Mesenchymal stem cell (in vitro differentiated cells and primary cell): ENCODE data around the gene SLC9A7.

Experiments
- DNase-seq: peaks from one replicate; pipeline ENCODE4 v3.0.0-alpha.2; 2013
- H2AFZ ChIP-seq: one replicate; pipeline ENCODE4 v1.6.1; 2013; ENCODE audit warnings: low read depth, mild to moderate bottlenecking, control low read depth, inconsistent platforms, low read length, moderate library complexity
- H2AK5ac ChIP-seq: 2 replicates; pipeline ENCODE4 v1.6.1; 2013; ENCODE audit warnings: low read length, moderate library complexity, mild to moderate bottlenecking, inconsistent platforms; ENCODE audit not compliant: severe bottlenecking
- H2BK120ac ChIP-seq: one replicate; pipeline ENCODE4 v1.6.1; 2013; ENCODE audit warnings: low read depth, mild to moderate bottlenecking, inconsistent platforms, low read length, moderate library complexity
- H2BK12ac ChIP-seq, 2 experiments: one replicate each; pipeline ENCODE4 v1.6.1; 2013; ENCODE audit warnings: inconsistent platforms in 2 of 2, low read length in 2 of 2, mild to moderate bottlenecking in 2 of 2, moderate library complexity in 2 of 2, control low read depth in 1 of 2
- H2BK15ac ChIP-seq: one replicate; pipeline ENCODE4 v1.6.1; 2013; ENCODE audit warnings: mild to moderate bottlenecking, low read depth, inconsistent platforms; ENCODE audit not compliant: poor library complexity, severe bottlenecking
- H2BK5ac ChIP-seq: 2 replicates; pipeline ENCODE4 v1.6.1; 2013; ENCODE audit warnings: low read depth, mild to moderate bottlenecking, low read length, control low read depth, inconsistent platforms; ENCODE audit not compliant: poor library complexity, severe bottlenecking
- H3K14ac ChIP-seq, 2 experiments: one replicate each; pipeline ENCODE4 v1.6.1; 2013; ENCODE audit warnings: inconsistent platforms in 2 of 2, low read length in 2 of 2, control low read depth in 1 of 2, mild to moderate bottlenecking in 1 of 2, moderate library complexity in 1 of 2
- H3K18ac ChIP-seq, 2 experiments: one replicate each; pipeline ENCODE4 v1.6.1; 2013; ENCODE audit warnings: inconsistent platforms in 2 of 2, low read length in 2 of 2, control low read depth in 1 of 2, low read depth in 1 of 2, mild to moderate bottlenecking in 1 of 2
- H3K23ac ChIP-seq, 2 experiments: one replicate each; pipeline ENCODE4 v1.6.1; 2013; ENCODE audit warnings: inconsistent platforms in 2 of 2, low read length in 2 of 2, mild to moderate bottlenecking in 2 of 2, moderate library complexity in 2 of 2, control low read depth in 1 of 2
- H3K27ac ChIP-seq: 2 replicates; pipeline ENCODE4 v1.5.1; 2013; ENCODE audit warnings: mild to moderate bottlenecking, moderate library complexity, low read length, control low read depth, inconsistent platforms; ENCODE audit not compliant: poor library complexity, severe bottlenecking
- H3K27me3 ChIP-seq, 2 experiments: 2 replicates each; pipeline versions ENCODE4 v1.6.1 to v1.7.0; 2013; ENCODE audit warnings: low read length in 2 of 2, mild to moderate bottlenecking in 2 of 2, moderate library complexity in 2 of 2, control low read depth in 1 of 2, inconsistent platforms in 1 of 2; ENCODE audit not compliant: control insufficient read depth in 1 of 2, insufficient read depth in 1 of 2
- H3K36me3 ChIP-seq, 2 experiments: 2 replicates each; pipeline versions ENCODE4 v1.6.1 to v1.7.0; 2013; ENCODE audit warnings: low read length in 2 of 2, control low read depth in 1 of 2, inconsistent platforms in 1 of 2, low read depth in 1 of 2, mild to moderate bottlenecking in 1 of 2; ENCODE audit not compliant: insufficient read depth in 2 of 2, control insufficient read depth in 1 of 2
- H3K4ac ChIP-seq, 2 experiments: one replicate each; pipeline ENCODE4 v1.6.1; 2013; ENCODE audit warnings: inconsistent platforms in 2 of 2, low read length in 2 of 2, mild to moderate bottlenecking in 2 of 2, moderate library complexity in 2 of 2, control low read depth in 1 of 2, low read depth in 1 of 2
- H3K4me1 ChIP-seq: 2 replicates; pipeline ENCODE4 v1.6.1; 2013; ENCODE audit warnings: low read depth, low read length, control low read depth; ENCODE audit not compliant: control insufficient read depth, insufficient read depth
- H3K4me2 ChIP-seq: 2 replicates; pipeline ENCODE4 v1.6.1; 2013; ENCODE audit warnings: low read length, mild to moderate bottlenecking, inconsistent platforms; ENCODE audit not compliant: poor library complexity, severe bottlenecking
- H3K4me3 ChIP-seq, 2 experiments: 2 replicates each; pipeline versions ENCODE4 v1.5.1 to v1.7.0; 2013; ENCODE audit warnings: low read length in 2 of 2, mild to moderate bottlenecking in 2 of 2, control low read depth in 1 of 2, low read depth in 1 of 2; ENCODE audit not compliant: insufficient read depth in 1 of 2
- H3K79me1 ChIP-seq: replicated peaks from 2 replicates; pipeline ENCODE4 v1.6.1; 2013; ENCODE audit warnings: mild to moderate bottlenecking, control low read depth, low read length, inconsistent platforms; ENCODE audit not compliant: poor library complexity, severe bottlenecking
- H3K9ac ChIP-seq: 2 replicates; pipeline ENCODE4 v1.7.0; 2013; ENCODE audit warnings: mild to moderate bottlenecking, low read length, moderate library complexity
- H3K9me3 ChIP-seq: 2 replicates; pipeline ENCODE4 v1.7.0; 2013; ENCODE audit warnings: mild to moderate bottlenecking, low read length; ENCODE audit not compliant: control insufficient read depth
- H4K8ac ChIP-seq: one replicate; pipeline ENCODE4 v1.6.1; 2013; ENCODE audit warnings: inconsistent platforms, mild to moderate bottlenecking, low read length, moderate library complexity
- H4K91ac ChIP-seq: one replicate; pipeline ENCODE4 v1.6.1; 2013; ENCODE audit warnings: mild to moderate bottlenecking, low read length, inconsistent platforms
- WGBS: methylation state at CpG from one replicate; pipeline ENCODE4 v1.1.7; 2013; ENCODE audit warnings: mixed read lengths; 5-methylcytosine and 5-hydroxymethylcytosine counted together

Gene SLC9A7

DNA sequence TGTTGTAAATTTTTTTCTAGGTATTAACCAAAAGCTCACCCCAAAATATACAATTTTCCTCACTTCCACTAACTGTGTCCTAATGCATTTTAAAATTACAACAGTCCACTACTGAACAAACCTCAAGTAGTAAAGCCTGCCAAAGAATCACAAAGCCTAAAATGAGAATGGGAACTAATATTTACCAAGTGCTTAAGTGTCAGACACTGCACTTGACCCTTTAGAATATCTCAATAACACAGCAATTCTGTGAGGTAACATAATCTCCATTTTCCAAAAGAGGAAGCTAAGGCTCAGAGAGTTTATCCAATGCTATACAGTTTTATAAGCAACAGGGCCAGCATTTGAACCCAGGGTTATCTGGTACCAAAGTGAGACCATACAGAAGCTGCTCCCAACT is 4.9 kb downstream of the SLC9A7 start:
- H2BK15ac ChIP-seq = no peak overlapping the region
- no peak overlapping the region for H2BK12ac ChIP-seq
- no peak overlapping the region for H2BK120ac ChIP-seq
- no peak overlapping the region for H4K8ac ChIP-seq
- H3K79me1 ChIP-seq = no peaks in the 10 kb centered on the region
- H3K14ac ChIP-seq = no peak overlapping the region
- no peak overlapping the region for H4K91ac ChIP-seq
- H3K4ac ChIP-seq = no peak overlapping the region
- H3K9me3 ChIP-seq = no peaks in the 10 kb centered on the region
- no peak overlapping the region for H2AK5ac ChIP-seq
- H3K23ac ChIP-seq = no peak overlapping the region
- no peak overlapping the region for H3K18ac ChIP-seq
- no peaks in the 10 kb centered on the region for H3K36me3 ChIP-seq
- no peak overlapping the region for H3K27ac ChIP-seq
- no peak overlapping the region for H2AFZ ChIP-seq
- H3K4me2 ChIP-seq = no peak overlapping the region
- no peak for DNase-seq
- H3K4me3 ChIP-seq = no peak overlapping the region
- H3K27me3 ChIP-seq = peaks cover 0 to 6% of the 10 kb centered on the region in 2 experiments
- H3K4me1 ChIP-seq = peaks cover 3% of the 10 kb centered on the region
- H2BK5ac ChIP-seq = no peak overlapping the region
- H3K9ac ChIP-seq = no peak overlapping the region

DNA sequence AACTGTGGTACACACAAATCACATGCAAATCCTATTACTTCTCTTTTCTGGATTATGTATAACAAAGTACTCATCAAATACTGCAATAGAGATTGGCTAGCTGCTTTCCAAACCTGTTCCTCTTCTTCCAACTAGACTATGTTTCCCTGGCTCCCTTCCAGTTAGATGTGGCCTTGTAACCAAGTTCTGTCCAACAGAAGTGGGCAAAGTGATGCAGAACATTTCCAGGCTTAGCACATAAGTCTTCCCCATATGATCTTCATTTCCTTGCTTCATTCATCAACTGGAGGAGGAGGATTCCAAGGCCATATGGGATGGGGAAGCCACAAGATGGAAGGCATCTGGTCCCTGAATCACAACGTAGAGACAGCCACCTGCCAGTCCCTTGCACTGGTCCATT is 8.0 kb downstream of the SLC9A7 start:
- no peak for DNase-seq
- H4K91ac ChIP-seq = no peak overlapping the region
- H4K8ac ChIP-seq = no peak overlapping the region
- no peak overlapping the region for H2BK120ac ChIP-seq
- H3K18ac ChIP-seq = no peak overlapping the region
- WGBS = no CpG with 5 or more reads among the region's 1 CpG
- peaks cover 0 to 9% of the 10 kb centered on the region in 2 experiments for H3K27me3 ChIP-seq
- H2AK5ac ChIP-seq = no peak overlapping the region
- H2BK5ac ChIP-seq = no peak overlapping the region
- no peaks in the 10 kb centered on the region for H3K4me1 ChIP-seq
- H3K14ac ChIP-seq = no peak overlapping the region
- no peak overlapping the region for H3K4ac ChIP-seq
- H3K79me1 ChIP-seq = no peaks in the 10 kb centered on the region
- H3K9me3 ChIP-seq = no peaks in the 10 kb centered on the region
- no peak overlapping the region for H3K27ac ChIP-seq
- no peak overlapping the region for H2BK12ac ChIP-seq
- H3K4me3 ChIP-seq = no peak overlapping the region
- no peak overlapping the region for H3K9ac ChIP-seq
- no peak overlapping the region for H2BK15ac ChIP-seq
- H2AFZ ChIP-seq = no peak overlapping the region
- H3K4me2 ChIP-seq = no peak overlapping the region
- no peaks in the 10 kb centered on the region for H3K36me3 ChIP-seq
- H3K23ac ChIP-seq = no peak overlapping the region

DNA sequence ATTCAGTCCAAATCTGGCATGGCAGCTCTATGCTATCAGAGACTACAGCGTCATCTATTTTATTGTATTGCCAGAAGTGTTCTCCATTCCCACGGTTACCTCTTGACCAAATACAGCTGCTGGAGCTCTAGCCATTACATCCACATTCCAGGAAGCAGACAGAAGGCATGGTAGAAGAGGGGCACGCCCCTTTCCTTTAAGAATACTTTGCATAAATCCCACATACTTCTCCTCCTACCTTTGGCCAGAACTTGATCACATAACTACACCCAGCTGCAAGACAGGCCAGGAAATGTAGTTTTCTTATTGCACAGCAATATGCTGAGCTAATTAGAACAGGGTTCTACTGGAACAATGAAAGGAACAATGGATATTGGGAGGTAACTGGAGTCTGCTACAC is 14.9 kb downstream of the SLC9A7 start:
- H3K9me3 ChIP-seq = peaks cover 8% of the 10 kb centered on the region
- H2AK5ac ChIP-seq = no peak overlapping the region
- no peak overlapping the region for H3K4me3 ChIP-seq
- H2BK120ac ChIP-seq = no peak overlapping the region
- H4K8ac ChIP-seq = no peak overlapping the region
- H3K23ac ChIP-seq = no peak overlapping the region
- no peaks in the 10 kb centered on the region for H3K4me1 ChIP-seq
- no peak for DNase-seq
- no peaks in the 10 kb centered on the region for H3K36me3 ChIP-seq
- H3K79me1 ChIP-seq = no peaks in the 10 kb centered on the region
- H4K91ac ChIP-seq = no peak overlapping the region
- WGBS = 80% methylated on average over 3 of the region's 3 CpGs
- H3K4me2 ChIP-seq = no peak overlapping the region
- H2BK5ac ChIP-seq = no peak overlapping the region
- H2BK12ac ChIP-seq = no peak overlapping the region
- no peak overlapping the region for H3K18ac ChIP-seq
- no peak overlapping the region for H3K27ac ChIP-seq
- peaks cover 0 to 6% of the 10 kb centered on the region in 2 experiments for H3K27me3 ChIP-seq
- no peak overlapping the region for H2AFZ ChIP-seq
- no peak overlapping the region for H2BK15ac ChIP-seq
- no peak overlapping the region for H3K9ac ChIP-seq
- no peak overlapping the region for H3K14ac ChIP-seq
- no peak overlapping the region for H3K4ac ChIP-seq

DNA sequence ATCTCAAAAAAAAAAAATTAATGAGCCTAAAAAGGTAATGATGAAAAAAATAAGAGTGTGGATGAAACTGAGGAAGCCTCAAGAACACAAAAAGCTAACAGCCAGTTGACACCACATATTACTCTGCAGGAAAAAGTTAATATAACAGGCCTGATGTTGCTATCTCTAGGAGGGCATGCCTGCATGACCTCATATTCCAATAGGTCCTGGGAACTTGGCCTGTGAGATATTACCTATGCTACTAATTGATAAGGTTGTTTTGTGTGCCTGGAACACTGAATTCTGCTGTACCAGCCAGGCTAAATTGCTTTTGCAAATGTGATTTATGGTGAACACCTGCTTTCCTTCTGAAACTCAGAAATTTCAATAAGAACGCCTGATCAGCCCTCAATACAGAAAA is 15.9 kb downstream of the SLC9A7 start:
- Histone ChIP-seq H3K14ac (no peak overlapping the region), H3K4me2 (no peak overlapping the region)

More for the DNA sequence above, 15.9 kb downstream of the SLC9A7 start:
- Histone ChIP-seq H2AFZ (no peak overlapping the region), H2AK5ac (no peak overlapping the region), H3K9ac (no peak overlapping the region), H3K36me3 (no peaks in the 10 kb centered on the region), H3K23ac (no peak overlapping the region), H3K9me3 (peaks cover 8% of the 10 kb centered on the region), H2BK15ac (no peak overlapping the region), H3K27ac (no peak overlapping the region), H2BK120ac (no peak overlapping the region), H3K18ac (no peak overlapping the region), H3K4me3 (no peak overlapping the region), H2BK5ac (no peak overlapping the region), H3K27me3 (peaks cover 0 to 3% of the 10 kb centered on the region in 2 experiments), H4K91ac (no peak overlapping the region), H3K79me1 (no peaks in the 10 kb centered on the region), H3K4me1 (no peaks in the 10 kb centered on the region), H2BK12ac (no peak overlapping the region), H4K8ac (no peak overlapping the region), H3K4ac (no peak overlapping the region)
- DNase-seq = no peak
- 83% methylated on average over 1 of the region's 1 CpG for WGBS
